OCI-LY1 (cell line): ENCODE measurements around the gene RBM34.

ENCODE experiments used
- H2AFZ ChIP-seq: fragments of 200-600 bp; sonication (generic), shearing (Covaris generic); 2 replicates; pipeline ENCODE4 v1.6.0; 2014; ENCODE audit warnings: antibody characterized with exemption, mild to moderate bottlenecking, low read length
- H3F3A ChIP-seq: fragments of 200-600 bp; sonication (generic), shearing (Covaris generic); 2 replicates; pipeline ENCODE4 v1.6.0; 2014; ENCODE audit warnings: mild to moderate bottlenecking, antibody characterized with exemption, low read length, moderate library complexity; ENCODE audit not compliant: insufficient read depth
- H3K27ac ChIP-seq: fragments of 200-600 bp; sonication (generic); 2 replicates; pipeline ENCODE4 v1.5.1; 2014; ENCODE audit warnings: low read length, mixed run types, mild to moderate bottlenecking, low read depth; ENCODE audit not compliant: poor library complexity, severe bottlenecking
- H3K27me3 ChIP-seq: fragments of 200-600 bp; sonication (generic); 2 replicates; pipeline ENCODE4 v1.6.0; 2014; ENCODE audit warnings: antibody characterized with exemption, mild to moderate bottlenecking, low read length, moderate library complexity; ENCODE audit not compliant: insufficient read depth
- H3K36me3 ChIP-seq: fragments of 200-600 bp; sonication (generic); 2 replicates; pipeline ENCODE4 v1.6.1; 2014; ENCODE audit warnings: mild to moderate bottlenecking, antibody characterized with exemption, low read length, moderate library complexity, mixed read lengths; ENCODE audit not compliant: insufficient read depth
- H3K4me1 ChIP-seq: fragments of 200-600 bp; sonication (generic); 2 replicates; pipeline ENCODE4 v1.5.1; 2014; ENCODE audit warnings: mild to moderate bottlenecking, low read length, moderate library complexity; ENCODE audit not compliant: insufficient read depth, severe bottlenecking
- H3K4me2 ChIP-seq: fragments of 200-600 bp; sonication (generic), shearing (Covaris generic); 2 replicates; pipeline ENCODE4 v1.6.1; 2014; ENCODE audit warnings: low read length
- H3K4me3 ChIP-seq: fragments of 200-600 bp; sonication (generic); 2 replicates; pipeline ENCODE4 v1.5.1; 2014; ENCODE audit warnings: low read length, low read depth, mild to moderate bottlenecking, mixed read lengths; ENCODE audit not compliant: poor library complexity, severe bottlenecking
- H3K79me2 ChIP-seq: fragments of 200-600 bp; shearing (Covaris generic); 2 replicates; pipeline ENCODE4 v1.6.1; 2016; ENCODE audit warnings: mixed run types, low read length, mixed read lengths; ENCODE audit not compliant: insufficient read depth
- H3K9ac ChIP-seq: fragments of 200-600 bp; sonication (generic), shearing (Covaris generic); 2 replicates; pipeline ENCODE4 v1.6.1; 2014; ENCODE audit warnings: mild to moderate bottlenecking, low read length, mixed read lengths
- H3K9me2 ChIP-seq: fragments of 200-600 bp; sonication (generic), shearing (Covaris generic); 2 replicates; pipeline ENCODE4 v1.6.1; 2014; ENCODE audit warnings: low read depth, mild to moderate bottlenecking, low read length, mixed read lengths
- H3K9me3 ChIP-seq: fragments of 200-600 bp; shearing (Covaris generic); 2 replicates; pipeline ENCODE4 v1.6.1; 2014; ENCODE audit warnings: low read length, mixed read lengths
- H4K20me1 ChIP-seq: fragments of 200-600 bp; sonication (generic), shearing (Covaris generic); 2 replicates; pipeline ENCODE4 v1.6.0; 2016; ENCODE audit warnings: mild to moderate bottlenecking, low read length; ENCODE audit not compliant: insufficient read depth
- EZH2 ChIP-seq: fragments of 200-600 bp; sonication (generic), shearing (Covaris generic); IDR thresholded peaks from 2 replicates; pipeline ENCODE4 v1.8.0; 2017; ENCODE audit warnings: borderline replicate concordance, mixed run types, mild to moderate bottlenecking, antibody characterized with exemption, low read length, moderate library complexity, mixed read lengths
- TF ChIP-seq, protein P1 (sequence below): fragments of 200-600 bp; sonication (generic), shearing (Covaris generic); IDR thresholded peaks from 2 replicates; pipeline ENCODE4 v1.5.1; 2017; ENCODE audit warnings: mild to moderate bottlenecking, antibody characterized with exemption, low read length, moderate library complexity, mixed read lengths

Gene RBM34

GRCh38 chr1:235131961-235132360 is 29.1 kb downstream of the RBM34 start:
- Histone ChIP-seq H3F3A (no peaks in the 10 kb centered on the region), H3K27ac (no peak overlapping the region), H3K9me3 (no peaks in the 10 kb centered on the region), H2AFZ (no peak overlapping the region), H3K9ac (no peak overlapping the region), H3K27me3 (no peaks in the 10 kb centered on the region), H3K4me2 (no peak overlapping the region), H3K79me2 (peaks cover 16% of the 10 kb centered on the region), H3K36me3 (peaks cover 74% of the 10 kb centered on the region), H3K9me2 (no peaks in the 10 kb centered on the region), H3K4me3 (no peak overlapping the region), H3K4me1 (peaks cover 14% of the 10 kb centered on the region), H4K20me1 (no peaks in the 10 kb centered on the region)
- no peak for TF ChIP-seq EZH2
- TF ChIP-seq, protein P1, sequence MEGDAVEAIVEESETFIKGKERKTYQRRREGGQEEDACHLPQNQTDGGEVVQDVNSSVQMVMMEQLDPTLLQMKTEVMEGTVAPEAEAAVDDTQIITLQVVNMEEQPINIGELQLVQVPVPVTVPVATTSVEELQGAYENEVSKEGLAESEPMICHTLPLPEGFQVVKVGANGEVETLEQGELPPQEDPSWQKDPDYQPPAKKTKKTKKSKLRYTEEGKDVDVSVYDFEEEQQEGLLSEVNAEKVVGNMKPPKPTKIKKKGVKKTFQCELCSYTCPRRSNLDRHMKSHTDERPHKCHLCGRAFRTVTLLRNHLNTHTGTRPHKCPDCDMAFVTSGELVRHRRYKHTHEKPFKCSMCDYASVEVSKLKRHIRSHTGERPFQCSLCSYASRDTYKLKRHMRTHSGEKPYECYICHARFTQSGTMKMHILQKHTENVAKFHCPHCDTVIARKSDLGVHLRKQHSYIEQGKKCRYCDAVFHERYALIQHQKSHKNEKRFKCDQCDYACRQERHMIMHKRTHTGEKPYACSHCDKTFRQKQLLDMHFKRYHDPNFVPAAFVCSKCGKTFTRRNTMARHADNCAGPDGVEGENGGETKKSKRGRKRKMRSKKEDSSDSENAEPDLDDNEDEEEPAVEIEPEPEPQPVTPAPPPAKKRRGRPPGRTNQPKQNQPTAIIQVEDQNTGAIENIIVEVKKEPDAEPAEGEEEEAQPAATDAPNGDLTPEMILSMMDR, result no peak

DNA sequence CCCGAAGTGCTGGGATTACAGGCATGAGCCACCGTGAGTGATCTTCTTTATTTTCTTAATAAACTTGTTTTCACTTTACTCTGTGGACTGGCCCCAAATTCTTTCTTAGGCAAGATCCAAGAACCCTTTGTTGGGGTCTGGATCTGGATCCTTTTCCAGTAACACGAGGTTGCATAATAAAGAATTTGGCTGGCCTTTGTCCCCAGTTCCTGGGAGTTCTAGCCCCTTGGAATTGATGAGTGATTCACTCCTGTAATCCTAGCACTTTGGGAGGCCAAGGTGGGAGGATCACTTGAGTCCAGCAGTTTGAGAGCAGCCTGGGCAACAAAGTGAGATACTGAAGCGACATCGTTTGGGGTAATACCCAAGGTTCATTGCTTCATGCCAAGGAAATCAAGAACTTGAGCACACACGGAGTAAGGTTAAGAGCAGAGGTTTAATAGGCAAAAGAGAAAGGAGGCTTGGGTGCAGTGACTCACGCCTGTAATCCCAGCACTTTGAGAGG is 30.2 kb downstream of the RBM34 start:
- peaks cover 73% of the 10 kb centered on the region for H3K36me3 ChIP-seq
- TF ChIP-seq, protein P1, result no peak
- TF ChIP-seq EZH2, result no peak
- H3K4me1 ChIP-seq, result peaks cover 23% of the 10 kb centered on the region
- H3K4me2 ChIP-seq, result no peak overlapping the region
- no peaks in the 10 kb centered on the region for H3F3A ChIP-seq
- H3K79me2 ChIP-seq, result peaks cover 28% of the 10 kb centered on the region
- H3K27ac ChIP-seq, result no peak overlapping the region
- H3K9ac ChIP-seq, result no peak overlapping the region
- no peaks in the 10 kb centered on the region for H4K20me1 ChIP-seq
- H3K4me3 ChIP-seq, result no peak overlapping the region
- no peaks in the 10 kb centered on the region for H3K9me3 ChIP-seq
- no peak overlapping the region for H2AFZ ChIP-seq
- H3K9me2 ChIP-seq, result no peaks in the 10 kb centered on the region
- no peaks in the 10 kb centered on the region for H3K27me3 ChIP-seq

GRCh38 chr1:235129774-235130570 is 31.1 kb downstream of the RBM34 start:
- Histone ChIP-seq H3F3A (no peaks in the 10 kb centered on the region), H3K9me2 (no peaks in the 10 kb centered on the region), H3K9me3 (no peaks in the 10 kb centered on the region), H3K27ac (peak overlapping the region; percentile 41), H3K9ac (no peak overlapping the region), H2AFZ (no peak overlapping the region), H3K27me3 (no peaks in the 10 kb centered on the region), H3K36me3 (peaks cover 65% of the 10 kb centered on the region), H3K79me2 (peaks cover 36% of the 10 kb centered on the region), H3K4me3 (no peak overlapping the region), H3K4me2 (no peak overlapping the region), H3K4me1 (peaks cover 24% of the 10 kb centered on the region), H4K20me1 (no peaks in the 10 kb centered on the region)
- TF ChIP-seq EZH2, result no peak
- TF ChIP-seq, protein P1, result no peak
